ENCODE data around the gene GTF2E1.
"Not testable (repeated sequence)": the region's sequence is repeated elsewhere in the genome, so short reads cannot be mapped to it uniquely, and the experiment has no call there.

The GTF2E1 gene

GRCh38 chr3:120730576-120731542 is 11.7 kb upstream of the GTF2E1 start:
- H3K27me3 ChIP-seq (ENCODE audit: control insufficient read depth, low read length) = no peaks in the 10 kb centered on the region
- peaks cover 12% of the 10 kb centered on the region for H3K36me3 ChIP-seq (ENCODE audit: control insufficient read depth, low read length)
- no peak overlapping the region for H3K4me3 ChIP-seq (ENCODE audit: low read length)
- no peak overlapping the region for H3K4me2 ChIP-seq (ENCODE audit: low read length)
- H3K4me1 ChIP-seq (ENCODE audit: control insufficient read depth, low read length) = no peaks in the 10 kb centered on the region
- no peaks in the 10 kb centered on the region for H3K79me2 ChIP-seq (ENCODE audit: control insufficient read depth, low read length)
- no peaks in the 10 kb centered on the region for H3K9me3 ChIP-seq (ENCODE audit: control insufficient read depth, insufficient read depth, low read length)
- H3F3A ChIP-seq (ENCODE audit: control insufficient read depth, insufficient read depth) = 0 out of 2 replicates have a peak, but pooled peaks cover 2% of the 10 kb centered on the region
- no peaks in the 10 kb centered on the region for H3K9me2 ChIP-seq (replicated peaks; ENCODE audit: control insufficient read depth, low read length)
- no peak for TF ChIP-seq EZH2phosphoT487 (IDR thresholded peaks at IDR 0.05; ENCODE audit: borderline replicate concordance, low read length)
- TF ChIP-seq CTCF (IDR thresholded peaks at IDR 0.05; ENCODE audit: low read depth, low read length, poor library complexity, severe bottlenecking) = no peak
- H4K20me1 ChIP-seq (ENCODE audit: control insufficient read depth, insufficient read depth, low read depth, low read length) = no peaks in the 10 kb centered on the region
- H3K27ac ChIP-seq (ENCODE audit: low read depth, low read length) = no peak overlapping the region

- not testable (repeated sequence) for H3K9me2 ChIP-seq (replicated peaks; ENCODE audit: control insufficient read depth, low read length); H3K4me2 ChIP-seq (ENCODE audit: low read length); H3K4me3 ChIP-seq (ENCODE audit: low read length); H3K9me3 ChIP-seq (ENCODE audit: control insufficient read depth, insufficient read depth, low read length); H4K20me1 ChIP-seq (ENCODE audit: control insufficient read depth, insufficient read depth, low read depth, low read length); H3F3A ChIP-seq (ENCODE audit: control insufficient read depth, insufficient read depth); H3K27ac ChIP-seq (ENCODE audit: low read depth, low read length); H3K27me3 ChIP-seq (ENCODE audit: control insufficient read depth, low read length)
- Histone ChIP-seq H3K4me1 (ENCODE audit: control insufficient read depth, low read length) (peaks cover 14% of the 10 kb centered on the region), H3K79me2 (ENCODE audit: control insufficient read depth, low read length) (peaks cover 28% of the 10 kb centered on the region), H3K36me3 (ENCODE audit: control insufficient read depth, low read length) (peaks cover 18% of the 10 kb centered on the region)
Observed at GRCh38 chr3:120738006-120738405, 4.5 kb upstream of the GTF2E1 start.

- H3K9me3 ChIP-seq (ENCODE audit: control insufficient read depth, insufficient read depth, low read length) = no peaks in the 10 kb centered on the region
- H3K27ac ChIP-seq (ENCODE audit: low read depth, low read length) = no peak overlapping the region
- TF ChIP-seq CTCF (IDR thresholded peaks at IDR 0.05; ENCODE audit: low read depth, low read length, poor library complexity, severe bottlenecking) (no peak), EZH2phosphoT487 (IDR thresholded peaks at IDR 0.05; ENCODE audit: borderline replicate concordance, low read length) (no peak)
- no peaks in the 10 kb centered on the region for H3K27me3 ChIP-seq (ENCODE audit: control insufficient read depth, low read length)
- H4K20me1 ChIP-seq (ENCODE audit: control insufficient read depth, insufficient read depth, low read depth, low read length) = no peaks in the 10 kb centered on the region
- H3K79me2 ChIP-seq (ENCODE audit: control insufficient read depth, low read length) = peaks cover 61% of the 10 kb centered on the region
- H3K36me3 ChIP-seq (ENCODE audit: control insufficient read depth, low read length) = peaks cover 24% of the 10 kb centered on the region
- no peaks in the 10 kb centered on the region for H3K9me2 ChIP-seq (replicated peaks; ENCODE audit: control insufficient read depth, low read length)
- H3F3A ChIP-seq (ENCODE audit: control insufficient read depth, insufficient read depth) = peaks cover 5% of the 10 kb centered on the region; the same call in 1 of the 2 replicates
- peak overlapping the region; percentile 98 for H3K4me3 ChIP-seq (ENCODE audit: low read length)
- H3K4me1 ChIP-seq (ENCODE audit: control insufficient read depth, low read length) = peaks cover 26% of the 10 kb centered on the region
- peak overlapping the region; percentile 97 for H3K4me2 ChIP-seq (ENCODE audit: low read length)
Observed at GRCh38 chr3:120741320-120741719, 1.2 kb upstream of the GTF2E1 start.

- peaks cover 66% of the 10 kb centered on the region for H3K79me2 ChIP-seq (ENCODE audit: control insufficient read depth, low read length)
- no peaks in the 10 kb centered on the region for H3K9me3 ChIP-seq (ENCODE audit: control insufficient read depth, insufficient read depth, low read length)
Observed at GRCh38 chr3:120741837-120742197, 727 bp upstream of the GTF2E1 start.

More at GRCh38 chr3:120741837-120742197, 727 bp upstream of the GTF2E1 start:
- Histone ChIP-seq H3K36me3 (ENCODE audit: control insufficient read depth, low read length) (peaks cover 27% of the 10 kb centered on the region), H3K4me1 (ENCODE audit: control insufficient read depth, low read length) (peaks cover 26% of the 10 kb centered on the region), H4K20me1 (ENCODE audit: control insufficient read depth, insufficient read depth, low read depth, low read length) (no peaks in the 10 kb centered on the region), H3K4me3 (ENCODE audit: low read length) (peak overlapping the region; percentile 98), H3K27ac (ENCODE audit: low read depth, low read length) (peak overlapping the region; percentile 85), H3F3A (ENCODE audit: control insufficient read depth, insufficient read depth) (peaks cover 5% of the 10 kb centered on the region; the same call in 1 of the 2 replicates), H3K9me2 (replicated peaks; ENCODE audit: control insufficient read depth, low read length) (no peaks in the 10 kb centered on the region), H3K27me3 (ENCODE audit: control insufficient read depth, low read length) (no peaks in the 10 kb centered on the region), H3K4me2 (ENCODE audit: low read length) (peak overlapping the region; percentile 97)
- TF ChIP-seq CTCF (IDR thresholded peaks at IDR 0.05; ENCODE audit: low read depth, low read length, poor library complexity, severe bottlenecking) = no peak
- TF ChIP-seq EZH2phosphoT487 (IDR thresholded peaks at IDR 0.05; ENCODE audit: borderline replicate concordance, low read length) = no peak
